HG03103 (cell line): ENCODE data around the gene CAVIN1.
"Not testable (repeated sequence)": the region's sequence is repeated elsewhere in the genome, so short reads cannot be mapped to it uniquely, and the experiment has no call there.

Experiments
- ATAC-seq: cut with Tn5 transposase; IDR thresholded peaks from one replicate; pipeline ENCODE4 v1.9.1; 2021; ENCODE audit warnings: low read depth; ENCODE audit not compliant: unreplicated experiment

Gene CAVIN1

GRCh38 chr17:42381898-42382297 is 41.2 kb downstream of the CAVIN1 start:
- ATAC-seq, result no peak

GRCh38 chr17:42380935-42381334 is 42.1 kb downstream of the CAVIN1 start:
- no peak for ATAC-seq

GRCh38 chr17:42378959-42379594 is 44.0 kb downstream of the CAVIN1 start:
- no peak for ATAC-seq

DNA sequence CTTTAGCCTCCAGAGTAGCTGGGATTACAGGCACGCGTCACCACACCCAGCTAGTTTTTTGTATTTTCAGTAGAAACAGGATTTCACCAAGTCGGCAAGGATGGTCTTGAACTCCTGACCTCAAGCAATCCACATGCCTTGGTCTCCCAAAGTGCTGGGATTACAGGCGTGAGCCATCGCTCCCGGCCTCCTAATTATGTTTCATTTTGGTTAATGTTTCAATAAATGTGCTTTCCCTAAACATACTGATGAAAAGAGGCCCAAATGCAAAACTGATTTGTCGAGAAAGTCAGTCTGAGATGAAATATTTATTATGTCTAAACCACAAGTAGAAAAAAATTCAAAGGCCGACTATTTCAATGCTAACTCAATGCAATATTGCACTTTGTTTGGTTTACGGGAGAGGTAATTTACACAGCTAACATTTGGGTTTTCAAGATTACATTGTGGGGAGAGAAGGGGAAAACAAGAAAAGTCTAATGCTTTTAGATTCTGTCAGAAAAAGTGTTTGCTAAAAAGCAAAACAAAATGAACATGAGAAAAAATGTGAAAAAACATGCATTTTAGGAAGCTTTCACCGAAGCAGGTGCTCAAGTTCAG is 44.6 kb downstream of the CAVIN1 start:
- ATAC-seq, result no peak

DNA sequence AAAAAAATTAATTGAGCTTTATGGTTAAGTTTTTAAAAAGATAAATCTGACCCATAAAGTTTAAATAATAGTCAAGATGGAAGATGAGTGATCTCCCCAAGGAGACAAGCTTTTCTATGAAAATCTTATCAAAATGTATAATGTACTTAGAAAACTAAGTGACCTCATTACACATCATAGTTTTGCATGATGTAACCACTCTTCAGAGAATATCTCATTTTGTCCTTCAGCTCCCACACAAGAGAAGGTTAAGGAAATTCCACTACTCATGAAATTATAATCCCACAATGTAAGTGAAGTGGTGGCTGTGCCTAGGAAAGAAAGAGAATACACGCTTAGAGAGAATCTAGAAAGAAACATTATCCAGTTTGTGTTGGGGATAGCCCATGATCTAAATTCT is 49.2 kb downstream of the CAVIN1 start:
- ATAC-seq, result no peak

- no peak for ATAC-seq
Observed at GRCh38 chr17:42372142-42372541, 50.9 kb downstream of the CAVIN1 start.

DNA sequence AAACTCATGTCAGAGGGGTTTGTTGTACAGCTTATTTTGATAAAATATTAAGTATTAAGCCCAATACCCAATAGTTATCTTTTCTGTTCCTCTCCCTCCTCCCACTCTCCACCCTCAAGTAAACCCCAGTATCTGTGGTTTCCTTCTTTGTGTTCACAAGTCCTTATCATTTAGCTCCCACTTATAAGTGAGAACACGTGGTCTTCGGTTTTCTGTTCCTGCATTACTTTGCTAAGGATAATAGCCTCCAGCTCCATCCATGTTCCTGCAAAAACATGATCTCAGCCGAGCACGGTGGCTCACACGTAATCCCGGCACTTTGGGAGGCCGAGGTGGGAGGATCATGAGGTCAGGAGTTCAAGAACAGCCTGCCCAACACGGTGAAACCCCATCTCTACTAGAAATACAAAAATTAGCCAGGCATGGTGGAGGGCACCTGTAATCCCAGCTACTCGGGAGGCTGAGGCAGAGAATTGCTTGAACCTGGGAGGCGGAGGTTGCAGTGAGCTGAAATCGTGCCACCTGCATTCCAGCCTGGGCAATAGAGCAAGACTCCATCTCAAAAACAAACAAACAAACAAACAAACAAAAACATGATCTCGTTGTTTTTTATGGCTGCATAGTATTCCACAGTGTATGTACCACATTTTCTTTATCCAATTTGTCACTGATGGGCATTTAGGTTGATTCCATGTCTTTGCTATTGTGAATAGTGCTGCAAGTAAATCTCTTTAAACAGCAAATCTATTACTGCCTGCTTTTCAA is 54.1 kb downstream of the CAVIN1 start:
- not testable (repeated sequence) for ATAC-seq

- ATAC-seq, result not testable (repeated sequence)
Observed at GRCh38 chr17:42368310-42368709, 54.7 kb downstream of the CAVIN1 start.

DNA sequence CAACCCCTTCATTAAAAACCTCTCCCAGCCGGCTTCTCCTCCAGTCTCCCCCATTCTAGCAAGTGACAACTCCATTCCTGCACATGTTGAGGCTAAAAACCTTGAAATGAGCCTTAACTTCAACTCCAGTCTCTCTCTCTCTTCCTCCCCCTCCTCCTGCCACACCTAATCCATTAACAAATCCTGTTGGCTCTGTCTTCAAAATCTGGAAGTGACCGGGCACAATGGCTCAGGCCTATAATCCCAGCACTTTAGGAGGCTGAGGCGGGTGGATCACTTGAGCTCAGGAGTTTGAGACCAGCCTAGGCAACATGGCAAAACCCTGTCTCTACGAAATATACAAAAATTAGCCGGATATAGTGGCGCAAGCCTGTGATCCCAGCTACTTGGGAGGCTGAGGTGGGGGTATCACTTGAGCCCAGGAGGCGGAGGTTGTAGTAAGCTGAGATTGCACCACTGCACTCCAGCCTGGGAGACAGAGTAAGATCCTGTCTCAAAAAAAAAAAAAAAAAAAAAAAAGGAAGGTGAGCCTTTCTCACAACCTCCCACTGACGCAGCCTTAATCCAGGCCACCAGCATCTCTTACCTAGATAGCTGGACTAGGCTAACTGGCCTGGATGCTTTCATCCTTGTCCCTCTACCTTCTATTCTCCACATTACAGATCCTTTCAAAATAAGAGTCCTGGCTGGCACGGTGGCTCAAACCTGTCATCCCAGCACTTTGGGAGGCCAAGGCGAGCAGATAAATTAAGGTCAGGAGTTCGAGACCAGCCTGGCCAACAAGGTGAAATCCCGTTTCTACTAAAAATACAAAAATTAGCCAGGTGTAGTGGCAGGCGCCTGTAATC is 56.7 kb downstream of the CAVIN1 start:
- not testable (repeated sequence) for ATAC-seq

DNA sequence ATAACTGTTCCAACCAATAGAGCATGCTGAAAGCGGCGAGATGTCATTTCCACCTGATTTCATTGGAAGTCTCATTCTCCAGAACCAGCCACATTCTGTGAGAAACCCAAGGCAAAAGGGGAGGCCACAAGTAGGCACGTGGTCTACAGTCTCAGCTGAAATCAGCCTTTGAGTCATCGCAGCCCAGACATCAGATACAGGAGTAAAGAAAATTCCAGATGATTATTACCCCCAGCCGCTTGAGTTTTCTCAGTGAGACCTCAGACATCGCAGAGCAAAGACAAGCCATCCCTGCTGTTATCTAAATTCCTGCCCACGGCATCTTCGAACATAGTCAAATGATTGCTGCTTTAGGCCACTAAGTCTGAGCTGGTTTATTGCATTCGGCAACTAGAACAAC is 57.9 kb downstream of the CAVIN1 start:
- no peak for ATAC-seq

DNA sequence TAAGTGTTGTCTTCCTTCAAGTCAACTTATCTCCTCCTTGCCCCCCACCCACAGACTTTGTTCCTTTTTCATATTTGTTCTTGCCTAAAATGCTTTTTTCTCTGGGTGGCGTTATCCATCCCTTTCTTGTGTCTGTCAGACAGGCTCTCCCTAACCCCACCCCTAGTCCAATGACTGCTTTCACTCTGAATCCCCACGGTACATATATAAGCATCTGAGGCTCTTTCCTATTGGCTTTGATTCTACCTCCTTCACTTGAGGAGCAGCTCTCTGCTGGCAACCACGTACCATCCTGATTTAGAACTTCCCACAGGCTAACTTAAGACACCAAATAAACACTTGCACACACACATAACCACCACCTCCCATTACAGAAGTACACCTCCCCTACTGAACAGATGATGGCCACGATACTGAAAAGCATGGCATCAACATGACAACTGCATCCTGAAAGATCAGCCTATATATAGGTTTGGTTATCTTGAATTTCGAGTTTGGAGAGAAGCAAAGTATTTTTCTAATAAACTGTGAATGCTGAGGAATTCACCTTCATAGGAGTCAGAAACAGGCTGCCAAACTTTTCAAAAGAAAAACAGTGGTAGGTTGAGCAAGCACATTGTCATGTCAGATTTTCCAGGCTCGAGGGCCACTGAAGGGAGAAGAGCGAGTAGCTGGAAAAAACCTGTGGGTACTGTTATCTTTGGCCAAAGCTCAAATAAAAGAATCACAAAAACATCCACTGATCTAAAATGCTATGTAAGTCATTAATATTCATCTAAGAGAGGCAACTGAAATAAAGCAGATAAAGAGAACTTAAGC is 59.1 kb downstream of the CAVIN1 start:
- no peak for ATAC-seq

DNA sequence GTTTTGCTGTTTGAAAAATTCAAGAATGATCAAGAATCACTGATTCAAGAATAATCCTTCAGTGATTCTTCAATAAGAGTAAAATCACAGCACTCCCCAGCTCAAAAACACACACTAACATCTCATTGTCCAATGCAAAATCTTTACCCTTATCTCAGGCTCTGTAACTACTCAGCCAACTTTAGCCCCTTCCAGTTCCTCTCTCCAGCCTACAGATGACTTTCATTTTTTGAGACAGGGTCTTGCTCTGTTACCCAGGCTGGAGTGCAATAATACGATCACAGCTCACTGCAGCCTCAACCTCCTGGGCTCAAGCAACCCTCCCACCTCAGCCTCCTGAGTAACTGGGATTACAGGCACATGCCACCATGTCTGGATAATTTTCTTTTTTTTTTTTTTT is 59.8 kb downstream of the CAVIN1 start:
- ATAC-seq, result no peak

GRCh38 chr17:42362245-42362961 is 60.7 kb downstream of the CAVIN1 start:
- no peak for ATAC-seq

- no peak for ATAC-seq
Observed at GRCh38 chr17:42361781-42362186, 61.3 kb downstream of the CAVIN1 start.

DNA sequence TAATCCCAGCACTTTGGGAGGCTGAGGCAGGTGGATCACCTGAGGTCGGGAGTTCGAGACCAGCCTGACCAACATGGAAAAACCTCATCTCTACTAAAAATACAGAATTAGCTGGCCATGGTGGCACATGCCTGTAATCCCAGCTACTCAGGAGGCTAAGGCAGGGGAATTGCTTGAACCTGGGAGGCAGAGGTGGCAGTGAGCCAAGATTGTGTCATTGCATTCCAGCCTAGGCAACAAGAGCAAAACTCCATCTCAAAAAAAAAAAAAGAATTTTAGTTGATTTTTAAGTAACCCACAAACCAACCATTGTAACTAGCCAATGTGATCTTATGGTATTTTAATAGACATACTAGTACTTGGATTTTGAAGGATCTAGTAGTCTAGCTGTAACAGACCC is 62.7 kb downstream of the CAVIN1 start:
- ATAC-seq, result not testable (repeated sequence)

DNA sequence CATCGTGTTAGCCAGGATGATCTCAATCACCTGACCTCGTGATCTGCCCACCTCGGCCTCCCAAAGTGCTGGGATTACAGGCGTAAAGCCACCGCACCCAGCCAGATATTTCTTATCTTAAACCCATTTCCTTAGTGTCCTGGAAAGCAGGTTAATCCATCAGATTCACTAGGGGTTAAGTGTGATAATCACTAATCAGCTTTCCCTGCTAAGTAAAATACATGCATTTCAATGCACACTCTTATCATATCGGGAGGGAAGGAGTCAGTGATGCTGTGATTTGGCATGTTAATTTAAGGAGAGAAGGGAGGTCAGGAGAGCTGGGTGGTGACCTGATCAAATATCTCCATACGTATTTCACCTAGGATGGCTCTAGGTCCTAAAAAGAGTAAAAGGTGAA is 63.9 kb downstream of the CAVIN1 start:
- no peak for ATAC-seq

DNA sequence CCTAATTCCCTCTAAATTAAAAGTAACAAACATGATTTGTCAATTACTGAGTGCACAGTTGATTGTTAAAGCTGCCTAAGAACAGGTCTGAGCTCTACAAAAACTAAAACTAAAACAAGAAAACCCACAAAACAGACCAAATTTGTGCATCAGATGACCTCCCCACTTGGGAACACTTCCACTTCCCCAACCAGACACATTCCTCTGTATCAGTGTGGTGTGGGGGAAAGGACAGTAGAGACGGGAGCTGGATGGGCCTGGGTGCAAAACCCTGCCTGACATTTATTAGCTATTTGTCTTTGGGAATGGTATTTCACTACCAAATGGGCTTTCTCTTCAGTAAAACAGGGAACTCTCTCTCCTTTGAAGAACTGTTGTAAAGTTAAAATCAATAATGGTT is 64.6 kb downstream of the CAVIN1 start:
- no peak for ATAC-seq

- ATAC-seq, result no peak
Observed at GRCh38 chr17:42354956-42355843, 67.9 kb downstream of the CAVIN1 start.
